Adrenal gland (tissue), 12 donors: ENCODE measurements around the gene GNB5. TPM values are rescaled to one million over a fixed set of nuclear protein-coding genes. Genes with fewer than 3 reads are reported as not detected.

Experiments used
- DNase-seq, 7 donors: peaks; one replicate each; pipeline ENCODE4 v3.0.0-alpha.2; 2019 to 2020
- H3K27ac ChIP-seq, 5 donors: fragments of 200-600 bp; sonication (generic) in 4 of 5; 1 replicate in 3 of 5; 2 replicates in 2 of 5; pipeline versions ENCODE4 v1.5.1 to v1.8.0; 2016 to 2020; ENCODE audit warnings: mild to moderate bottlenecking in 1 of 5
- H3K27me3 ChIP-seq: fragments of 200-600 bp; 2 replicates; pipeline ENCODE4 v1.8.0; 2021
- H3K36me3 ChIP-seq, 2 donors: fragments of 200-600 bp; replicated peaks in 1 of 2; 1 replicate in 1 of 2; 2 replicates in 1 of 2; pipeline versions ENCODE4 v1.5.1 to v1.8.0; 2018 to 2022
- H3K4me1 ChIP-seq, 2 donors: fragments of 200-600 bp; replicated peaks in 1 of 2; 1 replicate in 1 of 2; 2 replicates in 1 of 2; pipeline versions ENCODE4 v1.5.1 to v1.8.0; 2018 to 2021
- H3K4me3 ChIP-seq, 4 donors: fragments of 200-600 bp; sonication (generic) in 3 of 4; one replicate each; pipeline ENCODE4 v1.5.1; 2016 to 2018
- H3K9me3 ChIP-seq, 3 donors: fragments of 200-600 bp; sonication (generic) in 1 of 3; replicated peaks in 1 of 3; 1 replicate in 2 of 3; 2 replicates in 1 of 3; pipeline versions ENCODE4 v1.5.1 to v1.8.0; 2016 to 2021
- POLR2A ChIP-seq, 2 donors: fragments of 450-650 bp; IDR thresholded peaks; one replicate each; pipeline ENCODE4 v1.6.1; 2017; ENCODE audit warnings: antibody characterized with exemption in 2 of 2, mild to moderate bottlenecking in 2 of 2, moderate library complexity in 1 of 2
- WGBS, 4 donors: extraction: QIAGEN DNeasy Blood & Tissue Kit in 2 of 4; methylation state at CpG; one replicate each; pipeline versions ENCODE4 v1.1.5 to v1.1.7; 2013 to 2017; 5-methylcytosine and 5-hydroxymethylcytosine counted together
- intact Hi-C, 2 donors: fragments of 100-400 bp; cut with DNase I; formaldehyde crosslinking; loops; one replicate each; pipeline versions ENCODE4 v1.14.1 to v1.15.0; 2022 to 2023
- polyA plus RNA-seq, 3 donors: library from polyadenylated mRNA; stranded (reverse); fragments of 200-250 nt in 2 of 3; fragments of 350-450 nt in 1 of 3; fragmentation: Illumina TruSeq in 1 of 3; extraction: RNeasy Lipid Tissue Mini Kit (QIAGEN cat#74804) in 1 of 3; gene quantifications; one replicate each; pipeline ENCODE4 v1.2.3, GENCODE V29; 2013 to 2014
- total RNA-seq, 9 donors: library from RNA; depleted of rRNA in 4 of 9; stranded (reverse); fragments of >200 nt in 4 of 9; fragments of 120-200 nt in 1 of 9; fragmentation: NEBNext Ultra II Directional in 1 of 9; extraction: Animal tissue kit (Norgen Biotek cat#: 25700) in 1 of 9; gene quantifications; one replicate each; pipeline versions ENCODE4 v1.1.0 to v1.2.4, GENCODE V29; 2013 to 2023
- TF ChIP-seq, protein P1 (sequence below), 6 experiments: fragments of 450-650 bp in 4 of 6; fragments of 200-600 bp in 2 of 6; sonication (generic) in 1 of 6; IDR thresholded peaks; 1 replicate in 5 of 6; 2 replicates in 1 of 6; pipeline versions ENCODE4 v1.5.1 to v1.8.0; 2016 to 2021; ENCODE audit warnings: antibody characterized with exemption in 6 of 6, mild to moderate bottlenecking in 2 of 6, moderate library complexity in 1 of 6
- donor health status: healthy with polysubstance abuse.
- donor health status: Bipolar disorder and iron deficiency.
- donor health status: DM: yes; HTN: yes; CAD: no.
- donor health status: DM: no; HTN: no; CAD: no.
- donor health status: DM: no; HTN: no; CAD: no.
- donor health status: DM: yes; HTN: yes; CAD: no.

The GNB5 gene
- total and polyA plus RNA-seq, 12 donors: 2.8 to 60.7 (median 18.8) TPM

GRCh38 chr15:52236013-52236412 lies 44.8 kb upstream of the GNB5 start:
- intact Hi-C loops: no loop called here
- no peak for DNase-seq
- 78 to 83% (median 79%) methylated on average over 8 of the region's 8 CpGs for WGBS, 4 donors
- Histone ChIP-seq H3K4me1 (no peaks in the 10 kb centered on the region), H3K27me3 (no peaks in the 10 kb centered on the region), H3K9me3 (no peaks in the 10 kb centered on the region), H3K36me3 (no peaks in the 10 kb centered on the region), H3K4me3 (no peak overlapping the region), H3K27ac (no peak overlapping the region)
- TF ChIP-seq POLR2A (IDR thresholded peaks at IDR 0.05): no peak
- TF ChIP-seq, protein P1, sequence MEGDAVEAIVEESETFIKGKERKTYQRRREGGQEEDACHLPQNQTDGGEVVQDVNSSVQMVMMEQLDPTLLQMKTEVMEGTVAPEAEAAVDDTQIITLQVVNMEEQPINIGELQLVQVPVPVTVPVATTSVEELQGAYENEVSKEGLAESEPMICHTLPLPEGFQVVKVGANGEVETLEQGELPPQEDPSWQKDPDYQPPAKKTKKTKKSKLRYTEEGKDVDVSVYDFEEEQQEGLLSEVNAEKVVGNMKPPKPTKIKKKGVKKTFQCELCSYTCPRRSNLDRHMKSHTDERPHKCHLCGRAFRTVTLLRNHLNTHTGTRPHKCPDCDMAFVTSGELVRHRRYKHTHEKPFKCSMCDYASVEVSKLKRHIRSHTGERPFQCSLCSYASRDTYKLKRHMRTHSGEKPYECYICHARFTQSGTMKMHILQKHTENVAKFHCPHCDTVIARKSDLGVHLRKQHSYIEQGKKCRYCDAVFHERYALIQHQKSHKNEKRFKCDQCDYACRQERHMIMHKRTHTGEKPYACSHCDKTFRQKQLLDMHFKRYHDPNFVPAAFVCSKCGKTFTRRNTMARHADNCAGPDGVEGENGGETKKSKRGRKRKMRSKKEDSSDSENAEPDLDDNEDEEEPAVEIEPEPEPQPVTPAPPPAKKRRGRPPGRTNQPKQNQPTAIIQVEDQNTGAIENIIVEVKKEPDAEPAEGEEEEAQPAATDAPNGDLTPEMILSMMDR (IDR thresholded peaks at IDR 0.05): no peak

DNA sequence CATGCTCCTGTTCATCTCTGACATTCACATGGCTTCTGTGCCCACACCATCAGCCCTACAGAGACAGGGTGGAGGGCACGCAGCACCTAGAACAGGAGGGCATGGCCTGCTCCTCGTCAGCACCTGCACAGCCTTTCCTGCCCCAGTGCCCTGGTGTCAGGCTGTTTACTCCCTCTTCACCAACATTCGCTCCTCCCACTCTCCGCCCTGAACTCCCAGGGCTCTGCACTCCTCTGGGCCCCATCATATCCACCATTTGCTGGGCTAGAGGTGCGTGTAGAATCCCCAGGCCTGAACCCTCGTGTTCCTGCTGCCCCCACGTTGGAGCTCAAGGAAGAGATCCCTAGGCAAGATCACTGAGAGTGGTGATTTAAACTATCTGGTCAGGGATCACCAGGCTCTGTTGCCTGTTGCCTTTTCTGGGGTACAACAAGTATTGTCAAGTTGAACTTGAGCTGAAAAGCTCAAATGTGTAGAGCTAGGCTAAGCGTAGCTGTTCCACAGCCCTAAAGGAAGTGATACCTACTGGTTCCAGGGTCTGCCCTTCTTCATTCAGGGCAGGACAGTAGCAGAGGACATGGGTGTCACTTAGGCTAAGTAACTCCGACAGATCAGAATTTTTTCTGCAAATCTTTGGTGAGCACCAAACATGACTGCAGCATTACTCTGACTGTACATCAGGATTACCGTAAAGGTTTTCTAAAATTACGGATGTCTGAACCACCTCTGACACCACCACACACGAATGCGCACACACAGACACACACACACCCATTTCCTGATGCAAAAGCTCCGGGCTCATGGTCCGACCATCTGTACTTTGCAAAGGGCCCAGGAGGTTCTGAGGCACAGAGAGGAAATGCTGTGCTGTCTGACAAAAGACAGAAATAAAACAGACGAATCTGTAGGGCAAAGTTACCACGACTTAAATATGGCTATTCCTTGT lies 43.7 kb upstream of the GNB5 start:
- 63 to 72% (median 67%) methylated on average over 17 of the region's 17 CpGs for WGBS, 4 donors
- no peaks in the 10 kb centered on the region for H3K27me3 ChIP-seq
- H3K4me3 ChIP-seq: no peak overlapping the region
- H3K9me3 ChIP-seq: no peaks in the 10 kb centered on the region
- H3K36me3 ChIP-seq: no peaks in the 10 kb centered on the region
- TF ChIP-seq, protein P1 (IDR thresholded peaks at IDR 0.05): no peak
- no peak for TF ChIP-seq POLR2A (IDR thresholded peaks at IDR 0.05)
- no peak for DNase-seq
- no peak overlapping the region for H3K27ac ChIP-seq
- intact Hi-C loops: no loop called here
- H3K4me1 ChIP-seq: no peaks in the 10 kb centered on the region

- 70 to 82% (median 78%) methylated on average over 4 of the region's 4 CpGs for WGBS, 4 donors
- no peak for DNase-seq
- TF ChIP-seq POLR2A (IDR thresholded peaks at IDR 0.05): no peak
- TF ChIP-seq, protein P1 (IDR thresholded peaks at IDR 0.05): no peak
- no peak overlapping the region for H3K4me3 ChIP-seq
- no peaks in the 10 kb centered on the region for H3K36me3 ChIP-seq
- no peaks in the 10 kb centered on the region for H3K9me3 ChIP-seq
- H3K27ac ChIP-seq: no peak overlapping the region
- H3K4me1 ChIP-seq: no peaks in the 10 kb centered on the region
- intact Hi-C loops: no loop called here
- H3K27me3 ChIP-seq: no peaks in the 10 kb centered on the region
Observed at GRCh38 chr15:52233405-52233804, 42.2 kb upstream of the GNB5 start.

- Histone ChIP-seq H3K9me3 (no peaks in the 10 kb centered on the region), H3K4me1 (no peaks in the 10 kb centered on the region), H3K27me3 (no peaks in the 10 kb centered on the region), H3K4me3 (no peak overlapping the region), H3K27ac (no peak overlapping the region), H3K36me3 (no peaks in the 10 kb centered on the region)
- DNase-seq: no peak
- intact Hi-C loops: no loop called here
- TF ChIP-seq POLR2A (IDR thresholded peaks at IDR 0.05): no peak
- TF ChIP-seq, protein P1 (IDR thresholded peaks at IDR 0.05): no peak
- WGBS, 4 donors: 65 to 72% (median 69%) methylated on average over 1 of the region's 1 CpG
Observed at GRCh38 chr15:52232327-52232726, 41.1 kb upstream of the GNB5 start.
